GM12874 (cell line): Measurements from ENCODE around the gene DIAPH1.

Source experiments
- CTCF ChIP-seq: IDR thresholded peaks from 2 replicates; pipeline ENCODE4 v1.5.1; 2011; ENCODE audit warnings: low read depth, mild to moderate bottlenecking, control low read depth, low read length, moderate library complexity; ENCODE audit not compliant: insufficient read depth

Gene DIAPH1

GRCh38 chr5:141608557-141608956 lies 10.2 kb downstream of the DIAPH1 start:
- TF ChIP-seq CTCF = no peak

DNA sequence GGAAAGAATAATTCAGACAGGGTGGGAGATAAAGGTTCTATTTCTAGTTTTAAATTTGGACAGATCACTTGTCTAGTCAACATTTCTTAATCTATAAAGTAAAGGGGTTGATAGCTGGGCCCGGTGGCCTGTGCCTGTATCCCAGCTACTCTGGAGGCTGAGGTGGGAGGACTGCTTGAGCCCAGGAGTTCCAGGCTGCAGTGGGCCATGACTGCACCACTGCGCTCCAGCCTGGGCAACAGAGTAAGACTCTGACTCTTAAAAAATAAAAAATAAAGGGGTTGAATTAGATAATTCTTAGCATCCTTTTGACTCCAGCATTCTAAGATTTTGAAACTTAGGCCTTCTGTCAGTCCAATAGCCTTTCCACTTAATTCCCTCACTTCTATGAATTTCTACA lies 10.8 kb downstream of the DIAPH1 start:
- TF ChIP-seq CTCF = no peak

DNA sequence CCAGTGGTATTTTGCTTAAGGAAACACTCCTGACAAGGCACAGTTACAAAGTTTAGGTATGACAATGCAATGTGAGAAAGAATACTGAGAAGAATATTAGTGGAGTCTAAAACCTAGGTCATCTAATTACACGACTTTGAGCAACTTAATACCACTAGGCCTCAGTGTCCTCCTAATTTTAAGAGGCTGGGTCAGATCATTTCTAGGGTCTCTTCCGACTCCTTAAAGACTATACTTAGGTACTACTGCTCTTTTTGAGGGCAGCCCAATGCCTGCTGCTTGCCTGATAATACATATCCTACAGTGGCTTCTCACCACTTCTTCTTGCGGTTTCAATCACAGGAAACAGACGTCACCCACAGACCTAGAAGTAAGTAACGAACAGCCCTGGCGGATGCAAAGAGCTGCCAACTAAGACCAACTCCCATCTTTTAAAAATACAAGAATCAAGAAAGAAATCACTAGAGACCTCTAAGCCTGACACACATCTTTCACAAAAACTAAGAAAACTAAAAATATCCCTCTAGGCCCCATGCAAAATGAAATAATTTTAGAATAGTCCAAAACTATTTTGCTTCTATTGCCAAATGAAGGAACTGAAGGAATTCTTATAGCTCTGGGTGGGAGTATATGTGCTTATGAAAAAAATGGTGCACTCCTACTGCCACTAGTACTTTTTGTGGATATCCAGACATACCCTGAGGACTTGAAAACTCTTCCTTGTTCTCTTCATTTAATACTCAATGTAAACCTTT lies 13.1 kb downstream of the DIAPH1 start:
- no peak for TF ChIP-seq CTCF

DNA sequence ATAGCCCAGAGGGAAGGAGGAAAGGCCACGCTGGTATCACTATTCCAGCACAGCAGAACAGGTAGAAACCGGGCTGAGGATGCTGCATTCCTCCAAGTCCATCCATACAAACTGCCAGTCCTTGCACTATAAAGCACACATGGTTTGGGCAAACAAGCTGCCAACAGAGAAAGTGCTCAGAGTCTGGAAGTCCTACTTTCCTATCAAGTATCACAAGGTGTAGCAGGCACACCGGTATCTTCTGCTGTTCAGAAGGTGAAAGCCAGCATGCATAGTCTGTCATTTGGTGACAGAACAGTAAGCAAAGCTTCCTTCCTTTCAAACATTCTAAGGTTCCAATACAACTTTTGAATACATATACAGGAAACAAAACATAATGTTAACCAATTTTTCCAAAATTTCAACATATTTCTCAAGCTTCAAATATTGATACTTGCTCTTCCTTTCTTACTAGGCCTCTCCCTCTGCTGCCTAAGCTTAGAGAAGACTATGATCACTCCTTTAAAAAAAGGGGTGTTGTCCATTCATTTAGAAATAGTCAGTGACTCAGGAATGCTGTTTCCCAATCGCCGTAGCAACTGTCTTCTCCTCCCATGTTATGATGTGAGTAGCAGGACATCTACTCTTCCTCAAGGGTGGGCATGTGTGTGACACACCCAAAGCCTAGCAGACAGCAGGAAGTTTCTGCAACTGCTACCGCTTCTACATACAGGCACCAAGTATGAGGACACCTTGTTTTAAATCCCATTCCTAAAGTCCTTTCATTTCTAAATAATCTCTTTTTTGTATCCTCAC lies 14.7 kb downstream of the DIAPH1 start:
- TF ChIP-seq CTCF = no peak

- no peak for TF ChIP-seq CTCF
Observed at GRCh38 chr5:141602606-141603005, 16.2 kb downstream of the DIAPH1 start.

DNA sequence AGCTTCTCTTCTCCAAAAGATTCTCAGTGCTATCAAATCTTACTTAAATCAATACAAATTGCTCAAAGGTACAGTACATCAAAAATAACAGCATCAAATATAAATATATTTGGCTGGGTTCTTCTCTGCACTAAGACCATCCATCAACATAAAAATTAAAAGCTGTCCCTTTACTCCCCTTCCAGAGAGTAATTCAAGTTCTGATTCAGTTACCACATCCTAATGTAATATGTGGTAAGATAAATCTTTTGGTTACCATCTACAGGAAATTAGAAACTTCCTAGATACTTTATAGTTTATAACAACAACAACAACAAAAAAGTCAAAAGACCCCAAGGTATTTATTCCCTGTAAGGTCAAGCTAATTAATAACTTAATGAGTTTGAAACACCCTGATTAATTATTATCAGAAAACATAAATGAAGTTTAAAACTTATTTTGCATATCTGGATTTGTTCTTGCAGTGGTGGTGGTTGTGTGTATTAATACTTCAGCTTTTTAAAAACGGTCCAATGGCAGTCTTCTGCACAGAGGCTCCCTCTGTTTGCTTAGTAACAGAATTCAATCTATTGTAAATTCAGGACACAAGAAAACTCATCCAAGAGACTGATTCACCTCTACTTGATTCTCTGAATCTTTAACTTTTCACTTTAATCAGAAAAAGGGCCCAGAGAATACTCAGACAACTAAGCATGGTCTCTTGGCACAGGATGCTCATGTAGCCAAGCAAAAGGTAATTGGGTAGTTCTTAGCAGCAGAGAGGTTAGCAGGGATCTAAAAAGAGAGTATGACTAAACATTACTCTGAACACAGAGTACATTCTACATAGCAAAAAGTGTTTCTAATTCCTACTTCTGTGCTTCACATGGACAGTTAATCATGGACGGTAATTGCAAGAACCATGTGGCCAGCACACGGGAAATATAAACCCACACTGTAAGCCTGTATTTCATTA lies 20.1 kb downstream of the DIAPH1 start:
- TF ChIP-seq CTCF = no peak

DNA sequence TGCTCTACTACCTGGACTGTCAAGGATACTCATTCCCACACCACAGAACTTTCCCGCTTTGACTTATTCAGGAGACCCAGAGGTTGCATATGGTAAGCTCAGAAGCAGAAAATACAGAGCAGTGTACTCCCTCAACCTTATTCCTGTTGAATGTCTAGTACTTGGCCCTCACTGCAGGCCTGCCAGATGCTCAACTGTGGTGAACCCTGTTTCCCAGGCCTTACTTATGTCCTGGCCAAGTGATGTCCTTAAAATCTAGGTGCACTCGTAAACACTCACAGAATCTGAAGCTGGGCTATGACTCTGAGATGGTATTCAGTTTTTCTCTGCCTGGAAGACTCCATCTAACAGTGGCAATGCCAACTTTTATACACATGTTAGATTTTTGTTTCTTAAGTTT lies 21.0 kb downstream of the DIAPH1 start:
- TF ChIP-seq CTCF = no peak
